Endothelial cell (in vitro differentiated cells): Measurements from ENCODE around the gene GNL2. TPM values are rescaled to one million over a fixed set of nuclear protein-coding genes. Genes with fewer than 3 reads are reported as not detected.

Experiments used
- DNase-seq: peaks from one replicate; pipeline ENCODE4 v3.0.0; 2021; ENCODE audit warnings: low spot score
- H3K27ac Mint-ChIP-seq: one replicate; pipeline ENCODE4 v1.8.0; 2021; ENCODE audit warnings: mixed read lengths, inconsistent platforms; ENCODE audit not compliant: unreplicated experiment
- H3K27me3 Mint-ChIP-seq: one replicate; pipeline ENCODE4 v1.8.0; 2021; ENCODE audit warnings: mild to moderate bottlenecking, moderate library complexity, mixed read lengths, inconsistent platforms; ENCODE audit not compliant: unreplicated experiment
- H3K36me3 Mint-ChIP-seq: one replicate; pipeline ENCODE4 v1.8.0; 2021; ENCODE audit warnings: mild to moderate bottlenecking, low read depth, mixed read lengths, inconsistent platforms; ENCODE audit not compliant: unreplicated experiment
- H3K4me1 Mint-ChIP-seq: one replicate; pipeline ENCODE4 v1.8.0; 2021; ENCODE audit warnings: mild to moderate bottlenecking, mixed read lengths, inconsistent platforms; ENCODE audit not compliant: unreplicated experiment
- H3K4me3 Mint-ChIP-seq: one replicate; pipeline ENCODE4 v1.8.0; 2021; ENCODE audit warnings: mild to moderate bottlenecking, mixed read lengths, inconsistent platforms; ENCODE audit not compliant: unreplicated experiment
- H3K9me3 Mint-ChIP-seq: one replicate; pipeline ENCODE4 v1.8.0; 2021; ENCODE audit warnings: mixed read lengths, inconsistent platforms; ENCODE audit not compliant: unreplicated experiment
- CTCF ChIP-seq: fragments of 200-600 bp; sonication (generic); IDR thresholded peaks from one replicate; pipeline ENCODE4 v1.5.0; 2021; ENCODE audit warnings: antibody characterized with exemption; ENCODE audit not compliant: unreplicated experiment
- total RNA-seq: library from RNA; stranded (reverse); fragmentation: NEBNext Ultra II Directional; extraction: Animal tissue kit (Norgen Biotek cat#: 25700); gene quantifications from one replicate; pipeline ENCODE4 v1.2.1, GENCODE V29; 2021; ENCODE audit not compliant: unreplicated experiment

GNL2 gene
- total RNA-seq, 1 donor from 2014 or later, result 38.9 TPM

- H3K27me3 Mint-ChIP-seq, result peaks cover 27% of the 10 kb centered on the region
- H3K27ac Mint-ChIP-seq, result no peak overlapping the region
- H3K36me3 Mint-ChIP-seq, result no peaks in the 10 kb centered on the region
- H3K4me3 Mint-ChIP-seq, result no peak overlapping the region
- peaks cover 3% of the 10 kb centered on the region for H3K4me1 Mint-ChIP-seq
- H3K9me3 Mint-ChIP-seq, result no peaks in the 10 kb centered on the region
- DNase-seq, result no peak
- no peak for TF ChIP-seq CTCF
Observed at GRCh38 chr1:37630426-37631028, 34.8 kb upstream of the GNL2 start.

- H3K9me3 Mint-ChIP-seq, result no peaks in the 10 kb centered on the region
- no peak overlapping the region for H3K4me3 Mint-ChIP-seq
- TF ChIP-seq CTCF, result no peak
- no peak overlapping the region for H3K27ac Mint-ChIP-seq
- no peaks in the 10 kb centered on the region for H3K4me1 Mint-ChIP-seq
- H3K27me3 Mint-ChIP-seq, result peaks cover 26% of the 10 kb centered on the region
- no peak for DNase-seq
- H3K36me3 Mint-ChIP-seq, result no peaks in the 10 kb centered on the region
Observed at GRCh38 chr1:37629726-37630425, 34.1 kb upstream of the GNL2 start.

GRCh38 chr1:37629008-37629407 is 33.3 kb upstream of the GNL2 start:
- Mint-ChIP-seq H3K9me3 (no peaks in the 10 kb centered on the region), H3K4me1 (no peaks in the 10 kb centered on the region), H3K27ac (no peak overlapping the region), H3K36me3 (no peaks in the 10 kb centered on the region), H3K4me3 (no peak overlapping the region), H3K27me3 (peaks cover 24% of the 10 kb centered on the region)
- no peak for DNase-seq
- no peak for TF ChIP-seq CTCF

- no peak for TF ChIP-seq CTCF
- Mint-ChIP-seq H3K4me3 (no peak overlapping the region), H3K4me1 (no peaks in the 10 kb centered on the region), H3K9me3 (no peaks in the 10 kb centered on the region), H3K27ac (no peak overlapping the region), H3K36me3 (no peaks in the 10 kb centered on the region), H3K27me3 (peaks cover 22% of the 10 kb centered on the region)
- DNase-seq, result no peak
Observed at GRCh38 chr1:37628026-37628556, 32.4 kb upstream of the GNL2 start.

GRCh38 chr1:37622131-37622530 is 26.4 kb upstream of the GNL2 start:
- Mint-ChIP-seq H3K9me3 (no peaks in the 10 kb centered on the region), H3K4me1 (peaks cover 5% of the 10 kb centered on the region), H3K27ac (no peak overlapping the region), H3K27me3 (peaks cover 1% of the 10 kb centered on the region), H3K36me3 (no peaks in the 10 kb centered on the region), H3K4me3 (no peak overlapping the region)
- DNase-seq, result no peak
- TF ChIP-seq CTCF, result no peak
